Measurements from ENCODE around the gene EXOC6B. TPM values are rescaled to one million over a fixed set of nuclear protein-coding genes. Genes with fewer than 3 reads are reported as not detected.

Gene EXOC6B
- total and polyA plus RNA-seq, 10 of the 15 experiments (the other 5 are each of a cell fraction or from before 2014, with no cell fraction given): 0.23 to 2.2 (median 1.2) TPM

DNA sequence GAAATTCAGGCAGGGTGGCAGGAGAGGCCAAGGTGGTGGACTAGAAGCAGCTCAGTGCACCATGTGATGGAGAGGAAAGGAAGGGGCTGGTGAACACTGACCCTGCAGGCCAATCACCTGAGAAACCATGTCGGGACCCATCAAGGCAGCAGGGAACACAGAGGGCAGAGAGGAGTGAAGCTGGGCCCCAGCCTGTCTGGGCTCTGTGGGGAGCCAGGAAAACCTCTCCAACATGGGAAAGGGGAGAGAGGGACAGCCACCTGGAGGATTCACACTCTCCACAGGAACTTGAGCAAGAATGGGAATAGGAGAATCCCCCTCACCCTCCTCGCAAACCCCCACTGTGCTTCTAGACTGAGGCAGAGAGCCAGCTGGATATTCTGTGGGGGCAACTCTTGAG lies 592.6 kb downstream of the EXOC6B start:
- WGBS (ENCODE audit: insufficient coverage, insufficient replicate concordance, low lambda C conversion rate, missing lambda C conversion rate): 41% methylated on average over 2 of the region's 2 CpGs
- H3K27me3 ChIP-seq (replicated peaks in 1 of 2; ENCODE audit: control insufficient read depth in 2 of 2, insufficient read depth in 2 of 2, low read length in 1 of 2): no peaks in the 10 kb centered on the region
- CTCF ChIA-PET: no interaction called here
- H3K79me2 ChIP-seq (ENCODE audit: control insufficient read depth, insufficient read depth, low read length): no peaks in the 10 kb centered on the region
- no peaks in the 10 kb centered on the region for H3K4me1 ChIP-seq (ENCODE audit: control insufficient read depth, insufficient read depth, low read length)
- H4K20me1 ChIP-seq (ENCODE audit: control insufficient read depth, insufficient read depth): no peaks in the 10 kb centered on the region
- SMC1A ChIA-PET (ENCODE audit: uncharacterized antibody, unreplicated experiment): no interaction called here
- H3K9me3 ChIP-seq (replicated peaks; ENCODE audit: control insufficient read depth, insufficient read depth, low read length): no peaks in the 10 kb centered on the region
- no TSS peak for BruUV-seq (replicated peaks)
- no peak overlapping the region for H3K4me2 ChIP-seq (ENCODE audit: control insufficient read depth, insufficient read depth)
- FAIRE-seq (no peak), DNase-seq (ENCODE audit: low read depth, low spot score) (no peak), ATAC-seq (no peak)
- H3K4me3 ChIP-seq: no peak overlapping the region
- in situ Hi-C loops (cut with MboI) (no loop called here), intact Hi-C loops (cut with micrococcal nuclease; ENCODE audit: unreplicated experiment) (no loop called here)
- H3K36me3 ChIP-seq (ENCODE audit: control insufficient read depth in 2 of 2, insufficient read depth in 2 of 2, low read length in 1 of 2): no peaks in the 10 kb centered on the region
- RAD21 ChIA-PET (ENCODE audit: unreplicated experiment): no interaction called here
- no peak overlapping the region for H2AFZ ChIP-seq (ENCODE audit: control insufficient read depth, low read depth, low read length)
- TF ChIP-seq, protein P1, sequence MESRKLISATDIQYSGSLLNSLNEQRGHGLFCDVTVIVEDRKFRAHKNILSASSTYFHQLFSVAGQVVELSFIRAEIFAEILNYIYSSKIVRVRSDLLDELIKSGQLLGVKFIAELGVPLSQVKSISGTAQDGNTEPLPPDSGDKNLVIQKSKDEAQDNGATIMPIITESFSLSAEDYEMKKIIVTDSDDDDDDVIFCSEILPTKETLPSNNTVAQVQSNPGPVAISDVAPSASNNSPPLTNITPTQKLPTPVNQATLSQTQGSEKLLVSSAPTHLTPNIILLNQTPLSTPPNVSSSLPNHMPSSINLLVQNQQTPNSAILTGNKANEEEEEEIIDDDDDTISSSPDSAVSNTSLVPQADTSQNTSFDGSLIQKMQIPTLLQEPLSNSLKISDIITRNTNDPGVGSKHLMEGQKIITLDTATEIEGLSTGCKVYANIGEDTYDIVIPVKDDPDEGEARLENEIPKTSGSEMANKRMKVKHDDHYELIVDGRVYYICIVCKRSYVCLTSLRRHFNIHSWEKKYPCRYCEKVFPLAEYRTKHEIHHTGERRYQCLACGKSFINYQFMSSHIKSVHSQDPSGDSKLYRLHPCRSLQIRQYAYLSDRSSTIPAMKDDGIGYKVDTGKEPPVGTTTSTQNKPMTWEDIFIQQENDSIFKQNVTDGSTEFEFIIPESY (IDR thresholded peaks at IDR 0.05): no peak
- TF ChIP-seq, protein P2, sequence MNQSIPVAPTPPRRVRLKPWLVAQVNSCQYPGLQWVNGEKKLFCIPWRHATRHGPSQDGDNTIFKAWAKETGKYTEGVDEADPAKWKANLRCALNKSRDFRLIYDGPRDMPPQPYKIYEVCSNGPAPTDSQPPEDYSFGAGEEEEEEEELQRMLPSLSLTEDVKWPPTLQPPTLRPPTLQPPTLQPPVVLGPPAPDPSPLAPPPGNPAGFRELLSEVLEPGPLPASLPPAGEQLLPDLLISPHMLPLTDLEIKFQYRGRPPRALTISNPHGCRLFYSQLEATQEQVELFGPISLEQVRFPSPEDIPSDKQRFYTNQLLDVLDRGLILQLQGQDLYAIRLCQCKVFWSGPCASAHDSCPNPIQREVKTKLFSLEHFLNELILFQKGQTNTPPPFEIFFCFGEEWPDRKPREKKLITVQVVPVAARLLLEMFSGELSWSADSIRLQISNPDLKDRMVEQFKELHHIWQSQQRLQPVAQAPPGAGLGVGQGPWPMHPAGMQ (IDR thresholded peaks at IDR 0.05; ENCODE audit: borderline replicate concordance): no peak
- TF ChIP-seq EP300 (IDR thresholded peaks at IDR 0.05; ENCODE audit: borderline replicate concordance in 1 of 2, control insufficient read depth in 1 of 2, low read depth in 2 of 2, low read length in 2 of 2) (no peak), SMARCA5 (IDR thresholded peaks at IDR 0.05) (no peak), ZNF217 (IDR thresholded peaks at IDR 0.05) (no peak)
- TF ChIP-seq, protein P3, sequence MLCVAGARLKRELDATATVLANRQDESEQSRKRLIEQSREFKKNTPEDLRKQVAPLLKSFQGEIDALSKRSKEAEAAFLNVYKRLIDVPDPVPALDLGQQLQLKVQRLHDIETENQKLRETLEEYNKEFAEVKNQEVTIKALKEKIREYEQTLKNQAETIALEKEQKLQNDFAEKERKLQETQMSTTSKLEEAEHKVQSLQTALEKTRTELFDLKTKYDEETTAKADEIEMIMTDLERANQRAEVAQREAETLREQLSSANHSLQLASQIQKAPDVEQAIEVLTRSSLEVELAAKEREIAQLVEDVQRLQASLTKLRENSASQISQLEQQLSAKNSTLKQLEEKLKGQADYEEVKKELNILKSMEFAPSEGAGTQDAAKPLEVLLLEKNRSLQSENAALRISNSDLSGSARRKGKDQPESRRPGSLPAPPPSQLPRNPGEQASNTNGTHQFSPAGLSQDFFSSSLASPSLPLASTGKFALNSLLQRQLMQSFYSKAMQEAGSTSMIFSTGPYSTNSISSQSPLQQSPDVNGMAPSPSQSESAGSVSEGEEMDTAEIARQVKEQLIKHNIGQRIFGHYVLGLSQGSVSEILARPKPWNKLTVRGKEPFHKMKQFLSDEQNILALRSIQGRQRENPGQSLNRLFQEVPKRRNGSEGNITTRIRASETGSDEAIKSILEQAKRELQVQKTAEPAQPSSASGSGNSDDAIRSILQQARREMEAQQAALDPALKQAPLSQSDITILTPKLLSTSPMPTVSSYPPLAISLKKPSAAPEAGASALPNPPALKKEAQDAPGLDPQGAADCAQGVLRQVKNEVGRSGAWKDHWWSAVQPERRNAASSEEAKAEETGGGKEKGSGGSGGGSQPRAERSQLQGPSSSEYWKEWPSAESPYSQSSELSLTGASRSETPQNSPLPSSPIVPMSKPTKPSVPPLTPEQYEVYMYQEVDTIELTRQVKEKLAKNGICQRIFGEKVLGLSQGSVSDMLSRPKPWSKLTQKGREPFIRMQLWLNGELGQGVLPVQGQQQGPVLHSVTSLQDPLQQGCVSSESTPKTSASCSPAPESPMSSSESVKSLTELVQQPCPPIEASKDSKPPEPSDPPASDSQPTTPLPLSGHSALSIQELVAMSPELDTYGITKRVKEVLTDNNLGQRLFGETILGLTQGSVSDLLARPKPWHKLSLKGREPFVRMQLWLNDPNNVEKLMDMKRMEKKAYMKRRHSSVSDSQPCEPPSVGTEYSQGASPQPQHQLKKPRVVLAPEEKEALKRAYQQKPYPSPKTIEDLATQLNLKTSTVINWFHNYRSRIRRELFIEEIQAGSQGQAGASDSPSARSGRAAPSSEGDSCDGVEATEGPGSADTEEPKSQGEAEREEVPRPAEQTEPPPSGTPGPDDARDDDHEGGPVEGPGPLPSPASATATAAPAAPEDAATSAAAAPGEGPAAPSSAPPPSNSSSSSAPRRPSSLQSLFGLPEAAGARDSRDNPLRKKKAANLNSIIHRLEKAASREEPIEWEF (IDR thresholded peaks at IDR 0.05; ENCODE audit: insufficient replicate concordance, low read depth, low read length): no peak
- H3K27ac ChIP-seq (ENCODE audit: control insufficient read depth, insufficient read depth): no peak overlapping the region
- POLR2A ChIA-PET: no interaction called here
- H3K9ac ChIP-seq (ENCODE audit: control insufficient read depth, insufficient read depth, low read length): no peak overlapping the region

All from GM12878 (cell line).